Measurements from ENCODE around the gene MAGOH.
A peak's percentile ranks its signal among the peaks of the same experiment; 100 is the strongest.
"Not testable (repeated sequence)": the region's sequence is repeated elsewhere in the genome, so short reads cannot be mapped to it uniquely, and the experiment has no call there.

MAGOH gene

GRCh38 chr1:53238197-53239155 is at the start of gene MAGOH:
MAGOH (minus strand) TSS chr1:53238518; CDS start chr1:53238448, 70 bp downstream.
- DNase-seq (ENCODE audit: low read depth, low spot score) = peak; percentile 98

GRCh38 chr1:53286955-53287354 is 48.6 kb upstream of the MAGOH start:
- no peak for DNase-seq (ENCODE audit: low read depth, low spot score)

DNA sequence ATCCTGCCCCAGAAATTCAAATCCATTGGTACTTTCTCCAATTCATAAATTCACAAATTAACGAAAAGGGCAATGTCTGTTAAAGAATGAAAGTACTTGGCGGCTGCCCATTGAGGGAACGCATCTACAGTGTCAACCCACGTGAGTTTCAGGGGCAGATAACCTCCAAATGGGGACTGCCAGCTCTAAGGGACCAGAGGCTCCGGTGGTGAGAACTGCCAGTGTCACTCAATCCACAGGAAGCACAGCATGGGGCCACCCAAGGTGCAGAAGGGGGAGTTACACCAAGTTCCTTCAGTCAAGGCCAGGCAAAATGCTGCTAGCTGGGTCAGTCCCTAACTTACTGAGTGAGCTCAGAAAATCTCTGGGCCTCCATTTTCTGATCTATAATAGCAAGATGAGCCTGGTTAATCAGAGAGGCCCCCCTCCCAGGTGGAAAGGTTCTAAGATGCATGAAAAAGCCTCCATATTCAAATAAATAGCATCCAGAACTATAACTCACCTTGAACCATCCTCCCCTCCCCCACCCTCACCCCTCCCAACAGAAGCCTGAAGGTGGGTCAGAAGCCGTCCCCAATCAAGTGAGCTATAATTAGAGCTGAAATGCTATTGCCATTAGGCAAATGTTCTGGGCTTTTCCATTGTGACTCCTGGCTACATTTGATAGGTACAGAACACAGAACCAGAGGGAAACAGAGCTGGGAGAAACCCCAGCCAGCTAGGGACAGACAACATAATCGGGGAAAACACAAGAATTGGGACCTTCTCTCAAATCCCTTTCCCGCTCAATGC is 47.8 kb upstream of the MAGOH start:
- DNase-seq (ENCODE audit: low read depth, low spot score) = no peak

GRCh38 chr1:53285546-53285945 is 47.2 kb upstream of the MAGOH start:
- DNase-seq (ENCODE audit: low read depth, low spot score) = no peak

GRCh38 chr1:53284224-53285020 is 46.1 kb upstream of the MAGOH start:
- no peak for DNase-seq (ENCODE audit: low read depth, low spot score)

GRCh38 chr1:53283156-53283555 is 44.8 kb upstream of the MAGOH start:
- not testable (repeated sequence) for DNase-seq (ENCODE audit: low read depth, low spot score)

DNA sequence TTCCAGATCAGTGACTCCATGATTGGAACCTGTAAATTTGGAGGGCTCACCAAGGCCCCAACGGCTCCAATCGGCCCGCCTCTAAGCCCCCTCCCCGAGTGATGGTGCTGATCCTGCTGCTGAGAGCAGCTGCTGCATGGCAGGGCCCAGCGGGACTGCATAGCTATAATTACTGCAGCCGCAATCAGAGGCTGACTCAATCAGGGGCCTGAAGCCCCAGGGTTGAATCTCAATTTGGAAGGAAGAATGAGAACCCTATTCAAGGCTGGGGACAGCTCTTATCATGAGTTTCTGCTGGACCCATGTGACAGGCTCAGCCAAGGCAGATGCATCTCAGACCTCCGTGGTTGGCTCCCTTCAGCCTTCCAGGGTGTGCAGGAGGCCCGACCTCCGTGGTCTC is 42.8 kb upstream of the MAGOH start:
- DNase-seq (ENCODE audit: low read depth, low spot score) = no peak

DNA sequence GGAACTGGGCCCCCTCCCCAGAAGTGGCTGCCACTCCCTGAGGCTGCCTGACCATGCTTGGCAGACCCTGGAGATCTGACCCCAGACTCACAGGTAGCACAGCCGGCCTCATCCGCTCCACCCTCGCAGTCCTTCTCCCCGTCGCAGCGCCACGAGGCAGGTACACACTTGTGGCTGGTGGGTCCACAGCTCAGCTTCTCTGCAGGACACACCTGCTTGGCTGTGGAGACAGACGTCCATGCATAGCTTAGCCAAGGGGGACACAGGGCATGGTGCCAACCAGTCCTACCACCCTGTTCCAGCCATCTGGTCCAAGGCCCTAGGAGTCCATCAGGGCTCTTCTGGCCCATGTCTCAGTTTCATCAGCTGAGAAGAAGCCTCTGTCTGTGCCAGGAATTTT is 42.2 kb upstream of the MAGOH start:
- DNase-seq (ENCODE audit: low read depth, low spot score) = no peak

- DNase-seq (ENCODE audit: low read depth, low spot score) = no peak
Measured at GRCh38 chr1:53279296-53280200, 41.2 kb upstream of the MAGOH start.

- peak; percentile 67 for DNase-seq (ENCODE audit: low read depth, low spot score)
Measured at GRCh38 chr1:53278298-53278725, 40.0 kb upstream of the MAGOH start.

DNA sequence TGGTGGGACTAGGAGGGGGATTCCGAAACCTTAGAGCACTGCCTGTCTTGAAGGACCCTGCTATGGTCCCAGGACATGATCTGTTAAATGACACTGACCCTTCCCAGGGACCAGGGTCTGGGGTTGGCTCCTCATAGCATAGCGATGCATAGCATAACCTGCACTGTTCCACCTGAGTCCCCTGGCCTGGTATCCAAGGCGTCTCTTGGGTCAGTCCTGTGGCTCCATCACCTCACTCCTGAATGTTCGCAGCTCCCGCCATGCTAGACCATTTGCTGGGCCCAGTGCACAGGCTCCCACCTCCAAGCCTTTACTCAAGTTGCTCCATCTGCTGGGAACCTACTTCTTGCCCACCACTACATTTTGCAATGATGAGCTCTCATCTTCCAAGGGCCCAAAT is 39.0 kb upstream of the MAGOH start:
- DNase-seq (ENCODE audit: low read depth, low spot score) = no peak

GRCh38 chr1:53276902-53277281 is 38.6 kb upstream of the MAGOH start:
- DNase-seq (ENCODE audit: low read depth, low spot score) = no peak

- DNase-seq (ENCODE audit: low read depth, low spot score) = no peak
Measured at GRCh38 chr1:53276153-53276901, 38.0 kb upstream of the MAGOH start.

DNA sequence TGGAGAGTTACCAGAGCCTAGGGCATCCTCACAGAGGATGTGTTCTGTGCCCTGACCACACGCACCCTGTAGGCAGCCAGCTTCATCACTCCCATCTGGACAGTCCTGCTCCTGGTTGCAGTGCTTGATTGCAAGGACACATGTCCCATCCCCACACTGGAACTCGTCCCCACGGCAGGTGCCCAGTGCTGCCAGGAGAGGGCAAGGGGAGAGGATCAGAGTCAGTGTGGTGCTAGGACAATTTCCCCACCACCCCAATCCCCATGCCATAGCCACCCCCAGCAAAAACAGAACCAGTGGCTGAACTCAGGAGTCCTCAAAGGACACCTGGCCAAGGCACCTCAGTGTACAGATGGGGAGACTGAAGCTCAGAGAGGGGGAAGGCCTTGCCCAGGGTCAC is 37.2 kb upstream of the MAGOH start:
- DNase-seq (ENCODE audit: low read depth, low spot score) = no peak

GRCh38 chr1:53274541-53275185 is 36.3 kb upstream of the MAGOH start:
- DNase-seq (ENCODE audit: low read depth, low spot score) = no peak

GRCh38 chr1:53274026-53274425 is 35.7 kb upstream of the MAGOH start:
- no peak for DNase-seq (ENCODE audit: low read depth, low spot score)

DNA sequence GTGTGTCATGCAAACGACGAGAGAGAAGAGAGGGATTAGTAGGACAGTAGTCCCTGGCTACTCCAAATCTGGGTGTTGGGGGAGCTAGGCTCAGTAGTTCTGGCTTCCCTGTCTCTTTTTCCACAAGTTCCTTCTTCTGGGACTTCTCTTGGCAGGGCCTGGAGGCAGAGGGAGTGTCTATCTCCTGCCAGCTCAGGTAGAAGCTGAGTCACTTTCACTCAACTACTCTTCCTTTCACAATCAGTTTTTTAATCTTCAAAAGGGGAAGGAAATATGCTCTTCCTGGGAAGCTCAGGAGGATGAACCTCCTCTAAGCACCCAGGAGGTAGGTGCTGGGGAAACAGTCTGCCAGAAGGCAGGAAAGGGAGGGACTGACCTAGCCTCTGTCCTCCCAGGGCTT is 35.2 kb upstream of the MAGOH start:
- DNase-seq (ENCODE audit: low read depth, low spot score) = no peak

DNA sequence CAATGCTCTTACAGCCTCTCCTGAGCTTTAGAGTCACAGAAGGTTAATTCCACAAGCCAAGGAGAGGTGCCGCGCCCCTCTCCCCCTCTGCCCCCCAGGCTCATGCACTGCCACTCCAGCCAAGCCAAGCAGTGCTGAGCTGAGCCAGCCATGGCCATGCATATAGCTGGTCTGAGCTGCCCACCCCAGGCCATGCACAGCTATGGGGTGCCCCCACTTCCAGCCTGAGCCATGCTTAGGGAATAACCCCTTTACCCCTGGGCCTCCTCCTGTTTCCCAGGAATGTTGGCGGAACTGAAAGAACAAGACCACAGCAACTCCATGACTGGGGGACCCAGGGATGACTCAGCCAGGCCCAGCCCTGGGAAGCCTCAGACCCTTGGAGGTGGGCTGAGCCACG is 34.0 kb upstream of the MAGOH start:
- peak; percentile 26 for DNase-seq (ENCODE audit: low read depth, low spot score)

DNA sequence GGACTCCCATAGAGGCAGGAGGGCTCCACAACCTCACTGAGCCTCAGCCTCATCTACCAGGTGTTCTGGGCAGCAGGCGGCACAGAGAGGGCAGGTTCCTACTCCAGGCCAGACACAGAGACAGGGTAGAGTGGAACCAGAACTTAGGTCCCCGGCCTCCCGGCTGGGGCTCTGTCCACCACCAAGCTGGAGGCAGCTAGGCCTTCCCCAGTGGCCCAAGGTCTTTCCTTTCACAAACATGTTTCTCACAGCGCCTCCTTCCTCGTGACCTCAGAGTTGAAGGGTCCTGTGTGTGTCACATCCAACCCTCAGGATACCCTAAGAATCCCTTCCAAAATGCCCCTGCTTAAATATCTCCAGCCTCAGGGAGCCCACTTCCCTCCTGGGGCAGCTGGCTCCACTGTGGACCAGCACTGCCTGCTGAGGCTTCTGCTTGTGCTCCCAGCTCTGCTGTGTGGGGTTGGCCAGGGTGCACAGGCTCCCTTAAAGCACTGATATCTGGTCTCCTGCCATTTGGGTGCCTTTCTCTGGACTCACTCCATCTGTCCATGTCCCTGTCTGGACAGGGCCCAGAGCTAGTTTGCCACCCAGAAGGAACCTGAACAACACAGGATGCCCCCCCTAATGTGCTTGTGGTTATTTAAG is 33.2 kb upstream of the MAGOH start:
- DNase-seq (ENCODE audit: low read depth, low spot score) = no peak

Data from astrocyte of the hippocampus (primary cell).